PC-9 (cell line): ENCODE results near the gene SPEM2.

ENCODE experiments used
- EZH2 ChIP-seq: fragments of 200-600 bp; sonication (generic); IDR thresholded peaks from 2 replicates; pipeline ENCODE4 v1.8.0; 2017; ENCODE audit warnings: antibody characterized with exemption, low read depth
- TF ChIP-seq, protein P1 (sequence below): fragments of 200-600 bp; sonication (generic); conservative IDR thresholded peaks from 2 replicates; pipeline ENCODE4 v1.6.1; 2017; ENCODE audit warnings: mixed run types, antibody characterized with exemption, mild to moderate bottlenecking, moderate library complexity

GRCh38 chr17:7476951-7477350, 51.5 kb downstream of the SPEM2 start:
- TF ChIP-seq, protein P1, sequence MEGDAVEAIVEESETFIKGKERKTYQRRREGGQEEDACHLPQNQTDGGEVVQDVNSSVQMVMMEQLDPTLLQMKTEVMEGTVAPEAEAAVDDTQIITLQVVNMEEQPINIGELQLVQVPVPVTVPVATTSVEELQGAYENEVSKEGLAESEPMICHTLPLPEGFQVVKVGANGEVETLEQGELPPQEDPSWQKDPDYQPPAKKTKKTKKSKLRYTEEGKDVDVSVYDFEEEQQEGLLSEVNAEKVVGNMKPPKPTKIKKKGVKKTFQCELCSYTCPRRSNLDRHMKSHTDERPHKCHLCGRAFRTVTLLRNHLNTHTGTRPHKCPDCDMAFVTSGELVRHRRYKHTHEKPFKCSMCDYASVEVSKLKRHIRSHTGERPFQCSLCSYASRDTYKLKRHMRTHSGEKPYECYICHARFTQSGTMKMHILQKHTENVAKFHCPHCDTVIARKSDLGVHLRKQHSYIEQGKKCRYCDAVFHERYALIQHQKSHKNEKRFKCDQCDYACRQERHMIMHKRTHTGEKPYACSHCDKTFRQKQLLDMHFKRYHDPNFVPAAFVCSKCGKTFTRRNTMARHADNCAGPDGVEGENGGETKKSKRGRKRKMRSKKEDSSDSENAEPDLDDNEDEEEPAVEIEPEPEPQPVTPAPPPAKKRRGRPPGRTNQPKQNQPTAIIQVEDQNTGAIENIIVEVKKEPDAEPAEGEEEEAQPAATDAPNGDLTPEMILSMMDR = no peak
- no peak for TF ChIP-seq EZH2
